Esophagus squamous epithelium (tissue), 5 donors: ENCODE measurements around the gene PHKA2. TPM values are rescaled to one million over a fixed set of nuclear protein-coding genes. Genes with fewer than 3 reads are reported as not detected.

Experiments used
- DNase-seq: peaks from one replicate; lab custom pipeline; 2025; lab: John Stamatoyannopoulos, UW
- H3K27ac ChIP-seq, 4 donors: fragments of 200-600 bp; sonication (generic); one replicate each; pipeline ENCODE4 v1.5.1; 2016 to 2019; ENCODE audit warnings: mild to moderate bottlenecking in 1 of 4
- H3K27me3 ChIP-seq, 4 donors: fragments of 200-600 bp; sonication (generic); 1 replicate in 3 of 4; 2 replicates in 1 of 4; pipeline versions ENCODE4 v1.5.1 to v1.6.0; 2017 to 2021; ENCODE audit warnings: antibody characterized with exemption in 1 of 4
- H3K36me3 ChIP-seq, 3 donors: fragments of 200-600 bp; sonication (generic); one replicate each; pipeline ENCODE4 v1.5.1; 2016 to 2019
- H3K4me1 ChIP-seq, 3 donors: fragments of 200-600 bp; sonication (generic); one replicate each; pipeline ENCODE4 v1.5.1; 2017 to 2019
- H3K4me3 ChIP-seq, 4 donors: fragments of 200-600 bp; sonication (generic); 1 replicate in 3 of 4; 2 replicates in 1 of 4; pipeline ENCODE4 v1.5.1; 2016 to 2019; ENCODE audit warnings: mild to moderate bottlenecking in 2 of 4, moderate library complexity in 1 of 4
- H3K9me3 ChIP-seq, 3 donors: fragments of 200-600 bp; sonication (generic); one replicate each; pipeline ENCODE4 v1.5.1; 2016 to 2019
- POLR2A ChIP-seq, 4 donors: fragments of 450-650 bp; IDR thresholded peaks; one replicate each; pipeline ENCODE4 v1.6.1; 2017; ENCODE audit warnings: antibody characterized with exemption in 4 of 4, mild to moderate bottlenecking in 4 of 4, moderate library complexity in 3 of 4
- WGBS, 2 donors: methylation state at CpG; one replicate each; pipeline ENCODE4 v1.1.5; 2018; 5-methylcytosine and 5-hydroxymethylcytosine counted together
- intact Hi-C: fragments of 100-400 bp; cut with DNase I; formaldehyde crosslinking; loops from one replicate; pipeline ENCODE4 v1.15.0; 2022
- total RNA-seq, 4 donors: library from RNA; depleted of rRNA; stranded (reverse); fragments of >200 nt; gene quantifications; one replicate each; pipeline ENCODE4 v1.1.0, GENCODE V29; 2016
- TF ChIP-seq, protein P1 (sequence below), 6 experiments: fragments of 450-650 bp in 4 of 6; fragments of 200-600 bp in 2 of 6; sonication (generic) in 2 of 6; IDR thresholded peaks; one replicate each; pipeline ENCODE4 v1.5.1; 2016 to 2019; ENCODE audit warnings: antibody characterized with exemption in 6 of 6, mild to moderate bottlenecking in 4 of 6, moderate library complexity in 4 of 6
- donor health status: DM: yes; HTN: yes; CAD: no.

The PHKA2 gene
- total RNA-seq, 4 donors from 2014 or later, result 10.1 to 21.2 (median 13.5) TPM

- DNase-seq, result no peak
- intact Hi-C loops, result no loop called here
Observed at GRCh38 chrX:18898091-18898490, 85.8 kb downstream of the PHKA2 start.

DNA sequence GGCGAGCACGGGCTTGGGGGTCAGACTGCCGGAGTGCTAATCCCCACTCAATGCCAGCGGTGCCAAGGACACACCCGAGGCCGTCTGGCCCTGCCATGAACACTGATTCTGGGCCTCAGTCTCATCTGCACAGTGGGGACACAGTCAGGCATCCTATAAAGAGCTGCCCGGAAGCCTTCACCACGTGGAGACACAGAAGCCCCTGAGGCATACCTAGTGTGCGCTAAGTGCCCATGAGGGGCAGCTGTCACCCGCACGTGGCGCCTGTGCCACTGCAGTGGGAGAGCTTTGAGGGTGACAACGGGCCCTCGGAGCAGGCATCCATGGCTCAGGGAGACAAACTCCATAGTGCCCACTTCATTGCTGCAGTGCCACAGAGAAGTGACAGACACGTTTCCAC lies 86.3 kb downstream of the PHKA2 start:
- intact Hi-C loops, result no loop called here

More at GRCh38 chrX:18898091-18898490, 85.8 kb downstream of the PHKA2 start:
- Histone ChIP-seq H3K4me3 (no peak overlapping the region), H3K27ac (no peak overlapping the region), H3K27me3 (no peaks in the 10 kb centered on the region), H3K9me3 (no peaks in the 10 kb centered on the region), H3K4me1 (peaks cover 0 to 24% (median 5%) of the 10 kb centered on the region in 3 donors), H3K36me3 (peaks cover 0 to 55% (median 0%) of the 10 kb centered on the region in 3 donors)
- WGBS, 2 donors, result 60 to 87% methylated on average over 1 to 11 of the region's 11 CpGs
- TF ChIP-seq, protein P1, sequence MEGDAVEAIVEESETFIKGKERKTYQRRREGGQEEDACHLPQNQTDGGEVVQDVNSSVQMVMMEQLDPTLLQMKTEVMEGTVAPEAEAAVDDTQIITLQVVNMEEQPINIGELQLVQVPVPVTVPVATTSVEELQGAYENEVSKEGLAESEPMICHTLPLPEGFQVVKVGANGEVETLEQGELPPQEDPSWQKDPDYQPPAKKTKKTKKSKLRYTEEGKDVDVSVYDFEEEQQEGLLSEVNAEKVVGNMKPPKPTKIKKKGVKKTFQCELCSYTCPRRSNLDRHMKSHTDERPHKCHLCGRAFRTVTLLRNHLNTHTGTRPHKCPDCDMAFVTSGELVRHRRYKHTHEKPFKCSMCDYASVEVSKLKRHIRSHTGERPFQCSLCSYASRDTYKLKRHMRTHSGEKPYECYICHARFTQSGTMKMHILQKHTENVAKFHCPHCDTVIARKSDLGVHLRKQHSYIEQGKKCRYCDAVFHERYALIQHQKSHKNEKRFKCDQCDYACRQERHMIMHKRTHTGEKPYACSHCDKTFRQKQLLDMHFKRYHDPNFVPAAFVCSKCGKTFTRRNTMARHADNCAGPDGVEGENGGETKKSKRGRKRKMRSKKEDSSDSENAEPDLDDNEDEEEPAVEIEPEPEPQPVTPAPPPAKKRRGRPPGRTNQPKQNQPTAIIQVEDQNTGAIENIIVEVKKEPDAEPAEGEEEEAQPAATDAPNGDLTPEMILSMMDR (IDR thresholded peaks at IDR 0.05), result no peak

DNA sequence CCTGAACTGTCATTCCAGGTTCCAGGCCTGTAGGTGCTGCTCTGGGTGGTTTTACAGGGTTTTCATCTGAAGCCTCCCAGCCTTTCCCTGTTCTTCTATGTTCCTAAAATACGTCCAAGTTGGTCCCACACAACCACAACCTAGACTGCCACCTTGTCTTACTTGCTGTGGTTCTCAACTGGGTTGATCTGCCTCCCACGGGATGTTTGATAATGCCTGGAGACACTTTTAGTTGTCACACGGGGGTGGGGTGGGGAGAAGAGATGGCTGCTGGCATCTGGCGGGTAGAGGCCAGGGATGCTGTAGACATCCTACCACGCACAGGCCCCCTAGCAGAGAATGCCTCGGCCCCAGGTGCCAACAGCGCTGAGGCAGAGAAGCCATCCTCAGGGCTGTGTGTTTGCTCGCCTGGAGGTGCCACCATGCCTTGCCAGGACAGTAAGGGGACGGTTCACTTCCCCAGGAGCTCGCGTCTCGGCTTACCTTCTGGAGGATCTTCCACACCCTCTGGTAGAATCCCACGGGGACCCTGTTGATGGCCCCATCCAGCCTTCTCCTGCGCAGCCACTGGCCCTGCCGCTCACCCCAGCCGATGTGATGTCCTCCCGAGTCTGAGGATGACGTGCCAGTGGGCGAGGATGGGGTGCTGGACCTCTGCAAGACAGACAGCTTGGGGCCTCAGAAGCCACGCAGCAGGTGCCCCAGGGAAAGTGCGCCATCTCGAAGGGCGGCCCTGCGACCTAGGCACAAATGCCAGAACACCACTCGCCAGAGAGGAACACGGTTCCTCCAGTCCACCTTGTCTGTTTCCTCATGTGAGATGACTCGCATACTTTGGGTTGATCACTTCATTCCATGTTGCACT lies 87.0 kb downstream of the PHKA2 start:
- DNase-seq, result no peak
- 93% methylated on average over 6 of the region's 27 CpGs; no CpG with 5 or more reads in 1 of the 2 donors for WGBS, 2 donors
- H3K27me3 ChIP-seq, result no peaks in the 10 kb centered on the region
- H3K9me3 ChIP-seq, result no peaks in the 10 kb centered on the region
- H3K4me3 ChIP-seq, result no peak overlapping the region
- intact Hi-C loops, result no loop called here
- H3K36me3 ChIP-seq, result peaks cover 0 to 45% (median 0%) of the 10 kb centered on the region in 3 donors
- TF ChIP-seq, protein P1 (IDR thresholded peaks at IDR 0.05), result no peak
- TF ChIP-seq POLR2A (IDR thresholded peaks at IDR 0.05), result no peak
- peaks cover 0 to 24% (median 5%) of the 10 kb centered on the region in 3 donors for H3K4me1 ChIP-seq
- peak overlapping the region in 1 of 4 donors; percentile 78 for H3K27ac ChIP-seq

More for the DNA sequence above, 86.3 kb downstream of the PHKA2 start:
- H3K36me3 ChIP-seq, result peaks cover 0 to 52% (median 0%) of the 10 kb centered on the region in 3 donors
- 78% methylated on average over 2 of the region's 15 CpGs; no CpG with 5 or more reads in 1 of the 2 donors for WGBS, 2 donors
- H3K4me1 ChIP-seq, result peaks cover 0 to 24% (median 5%) of the 10 kb centered on the region in 3 donors
- TF ChIP-seq, protein P1 (IDR thresholded peaks at IDR 0.05), result no peak
- TF ChIP-seq POLR2A (IDR thresholded peaks at IDR 0.05), result no peak
- H3K27ac ChIP-seq, result no peak overlapping the region
- no peaks in the 10 kb centered on the region for H3K9me3 ChIP-seq
- no peak overlapping the region for H3K4me3 ChIP-seq
- no peaks in the 10 kb centered on the region for H3K27me3 ChIP-seq
- DNase-seq, result no peak

GRCh38 chrX:18895189-18895951 lies 88.5 kb downstream of the PHKA2 start:
- TF ChIP-seq POLR2A (IDR thresholded peaks at IDR 0.05), result no peak
- TF ChIP-seq, protein P1 (IDR thresholded peaks at IDR 0.05), result peak in 5 of 6 experiments; percentile 18 to 61 (median 40)
- Histone ChIP-seq H3K36me3 (peaks cover 0 to 30% (median 0%) of the 10 kb centered on the region in 3 donors), H3K27ac (peak overlapping the region; percentile 34 to 78 (median 57)), H3K27me3 (no peaks in the 10 kb centered on the region), H3K4me3 (no peak overlapping the region), H3K4me1 (peaks cover 0 to 24% (median 5%) of the 10 kb centered on the region in 3 donors), H3K9me3 (no peaks in the 10 kb centered on the region)
- 15 to 82% methylated on average over 5 to 11 of the region's 18 CpGs for WGBS, 2 donors
- intact Hi-C loops, result no loop called here
- DNase-seq, result no peak
